ENCODE data around the gene BRD2.

Gene BRD2

GRCh38 chr6:32967151-32968091 lies 973 bp upstream of the BRD2 start:
- H3K4me3 ChIP-seq: peak overlapping the region; percentile 88
- no peak for DNase-seq (ENCODE audit: low read depth, low spot score)
- peaks cover 2% of the 10 kb centered on the region for H3K36me3 ChIP-seq (ENCODE audit: insufficient read depth, low read length)
- TF ChIP-seq EZH2 (IDR thresholded peaks at IDR 0.05): no peak
- no peak for TF ChIP-seq POLR2AphosphoS5 (IDR thresholded peaks at IDR 0.05; ENCODE audit: borderline replicate concordance, low read depth, low read length)
- TF ChIP-seq FOXP2 (optimal IDR thresholded peaks at IDR 0.05; ENCODE audit: control extremely low read depth, extremely low read length, insufficient read depth): no peak
- peak overlapping the region; percentile 100; the same call in 1 of the 2 replicates for H3K27ac ChIP-seq
- no peaks in the 10 kb centered on the region for H3K9me3 ChIP-seq (ENCODE audit: low read depth, low read length)
- H3K9ac ChIP-seq (ENCODE audit: insufficient read length): peak overlapping the region; percentile 99

GRCh38 chr6:32968867-32969684 lies 682 bp downstream of the BRD2 start:
- Histone ChIP-seq H3K27ac (peak overlapping the region; percentile 100), H3K4me3 (peak overlapping the region; percentile 88), H3K36me3 (ENCODE audit: insufficient read depth, low read length) (peaks cover 19% of the 10 kb centered on the region), H3K9ac (ENCODE audit: insufficient read length) (peak overlapping the region; percentile 99), H3K9me3 (ENCODE audit: low read depth, low read length) (no peaks in the 10 kb centered on the region)
- TF ChIP-seq FOXP2 (optimal IDR thresholded peaks at IDR 0.05; ENCODE audit: control extremely low read depth, extremely low read length, insufficient read depth) (no peak), EZH2 (IDR thresholded peaks at IDR 0.05) (no peak), POLR2AphosphoS5 (IDR thresholded peaks at IDR 0.05; ENCODE audit: borderline replicate concordance, low read depth, low read length) (no peak; the same call in 1 of the 2 replicates)
- no peak for DNase-seq (ENCODE audit: low read depth, low spot score)

GRCh38 chr6:32969685-32970412 lies 1.5 kb downstream of the BRD2 start:
- no peak for DNase-seq (ENCODE audit: low read depth, low spot score)
- peak overlapping the region; percentile 100 for H3K27ac ChIP-seq
- TF ChIP-seq POLR2AphosphoS5 (IDR thresholded peaks at IDR 0.05; ENCODE audit: borderline replicate concordance, low read depth, low read length) (peak; percentile 71), EZH2 (IDR thresholded peaks at IDR 0.05) (no peak)
- peaks cover 27% of the 10 kb centered on the region for H3K36me3 ChIP-seq (ENCODE audit: insufficient read depth, low read length)
- peak overlapping the region; percentile 99 for H3K9ac ChIP-seq (ENCODE audit: insufficient read length)
- peak overlapping the region; percentile 88 for H3K4me3 ChIP-seq
- H3K9me3 ChIP-seq (ENCODE audit: low read depth, low read length): no peaks in the 10 kb centered on the region

GRCh38 chr6:32970413-32971241 lies 2.2 kb downstream of the BRD2 start:
- H3K4me3 ChIP-seq: peak overlapping the region; percentile 88
- peak overlapping the region; percentile 99 for H3K9ac ChIP-seq (ENCODE audit: insufficient read length)
- peaks cover 34% of the 10 kb centered on the region for H3K36me3 ChIP-seq (ENCODE audit: insufficient read depth, low read length)
- H3K27ac ChIP-seq: peak overlapping the region; percentile 100
- TF ChIP-seq POLR2AphosphoS5 (IDR thresholded peaks at IDR 0.05; ENCODE audit: borderline replicate concordance, low read depth, low read length) (no peak; the same call in 1 of the 2 replicates), EZH2 (IDR thresholded peaks at IDR 0.05) (no peak), FOXP2 (optimal IDR thresholded peaks at IDR 0.05; ENCODE audit: control extremely low read depth, extremely low read length, insufficient read depth) (no peak)
- no peaks in the 10 kb centered on the region for H3K9me3 ChIP-seq (ENCODE audit: low read depth, low read length)
- DNase-seq (ENCODE audit: low read depth, low spot score): no peak

- TF ChIP-seq EZH2 (IDR thresholded peaks at IDR 0.05) (no peak), POLR2AphosphoS5 (IDR thresholded peaks at IDR 0.05; ENCODE audit: borderline replicate concordance, low read depth, low read length) (0 out of 2 replicates have a peak, but pooled peaks have one; percentile 2), FOXP2 (optimal IDR thresholded peaks at IDR 0.05; ENCODE audit: control extremely low read depth, extremely low read length, insufficient read depth) (no peak)
- Histone ChIP-seq H3K9me3 (ENCODE audit: low read depth, low read length) (no peaks in the 10 kb centered on the region), H3K27ac (peak overlapping the region; percentile 100), H3K36me3 (ENCODE audit: insufficient read depth, low read length) (peaks cover 40% of the 10 kb centered on the region), H3K4me3 (peak overlapping the region; percentile 88), H3K9ac (ENCODE audit: insufficient read length) (peak overlapping the region; percentile 99)
- no peak for DNase-seq (ENCODE audit: low read depth, low spot score)
Observed at GRCh38 chr6:32971242-32971580, 2.8 kb downstream of the BRD2 start.

GRCh38 chr6:32971581-32972352 lies 3.4 kb downstream of the BRD2 start:
- no peak for TF ChIP-seq FOXP2 (optimal IDR thresholded peaks at IDR 0.05; ENCODE audit: control extremely low read depth, extremely low read length, insufficient read depth)
- TF ChIP-seq POLR2AphosphoS5 (IDR thresholded peaks at IDR 0.05; ENCODE audit: borderline replicate concordance, low read depth, low read length): peak; percentile 99
- H3K9me3 ChIP-seq (ENCODE audit: low read depth, low read length): no peaks in the 10 kb centered on the region
- peak overlapping the region; percentile 99 for H3K9ac ChIP-seq (ENCODE audit: insufficient read length)
- H3K36me3 ChIP-seq (ENCODE audit: insufficient read depth, low read length): peaks cover 46% of the 10 kb centered on the region
- H3K4me3 ChIP-seq: peak overlapping the region; percentile 88
- peak; percentile 100 for DNase-seq (ENCODE audit: low read depth, low spot score)
- H3K27ac ChIP-seq: peak overlapping the region; percentile 100

All from SK-N-MC (cell line).